Measurements from ENCODE around the gene ARID1A. TPM values are rescaled to one million over a fixed set of nuclear protein-coding genes. Genes with fewer than 3 reads are reported as not detected.

ARID1A gene
- total and polyA plus RNA-seq, 2 experiments from 2014 or later = 50.0 to 104 TPM

DNA sequence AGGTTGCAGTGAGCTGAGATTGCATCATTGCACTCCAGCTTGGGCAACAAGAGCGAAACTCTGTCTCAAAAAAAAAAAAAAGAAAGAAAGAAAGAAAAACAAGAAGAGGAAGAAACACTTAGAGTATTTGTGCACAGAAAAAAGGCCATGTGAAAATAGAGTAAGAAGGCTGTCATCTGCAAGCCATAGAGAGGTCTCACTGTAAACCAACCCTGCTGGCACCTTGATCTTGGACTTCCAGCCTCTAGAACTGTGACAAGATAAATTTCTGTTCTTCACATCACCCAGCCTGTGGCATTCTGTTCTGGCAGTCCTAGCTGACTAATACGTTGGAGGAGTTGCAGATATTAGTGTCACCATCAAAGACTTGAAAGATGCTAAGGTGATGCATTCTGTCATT is 118.6 kb downstream of the ARID1A start:
- no peak for DNase-seq (ENCODE audit: low spot score)
- Histone ChIP-seq H3K27ac (ENCODE audit: low read depth) (no peak overlapping the region), H2AFZ (no peak overlapping the region), H3F3A (replicated peaks; ENCODE audit: low read depth) (no peaks in the 10 kb centered on the region), H3K4me2 (no peak overlapping the region), H3K4me3 (no peak overlapping the region), H3K9me2 (ENCODE audit: insufficient read depth) (no peaks in the 10 kb centered on the region), H3K4me1 (ENCODE audit: insufficient read depth) (no peaks in the 10 kb centered on the region), H4K20me1 (replicated peaks; ENCODE audit: insufficient read depth) (no peaks in the 10 kb centered on the region), H3K36me3 (ENCODE audit: insufficient read depth) (no peaks in the 10 kb centered on the region), H3K27me3 (ENCODE audit: insufficient read depth) (no peaks in the 10 kb centered on the region), H3K79me2 (replicated peaks; ENCODE audit: insufficient read depth) (no peaks in the 10 kb centered on the region)
- no peak overlapping the region for H3K4me3 Mint-ChIP-seq
- peaks cover 16% of the 10 kb centered on the region for H3K9me3 Mint-ChIP-seq
- TF ChIP-seq ZNF331 (CRISPR knock-in tag; IDR thresholded peaks at IDR 0.05; ENCODE audit: low read depth) = no peak
- TF ChIP-seq POLR2AphosphoS5 (IDR thresholded peaks at IDR 0.05; ENCODE audit: low read depth) = no peak
- TF ChIP-seq EZH2 (IDR thresholded peaks at IDR 0.05; ENCODE audit: low read depth, unreplicated experiment) = no peak
- TF ChIP-seq, protein P1, sequence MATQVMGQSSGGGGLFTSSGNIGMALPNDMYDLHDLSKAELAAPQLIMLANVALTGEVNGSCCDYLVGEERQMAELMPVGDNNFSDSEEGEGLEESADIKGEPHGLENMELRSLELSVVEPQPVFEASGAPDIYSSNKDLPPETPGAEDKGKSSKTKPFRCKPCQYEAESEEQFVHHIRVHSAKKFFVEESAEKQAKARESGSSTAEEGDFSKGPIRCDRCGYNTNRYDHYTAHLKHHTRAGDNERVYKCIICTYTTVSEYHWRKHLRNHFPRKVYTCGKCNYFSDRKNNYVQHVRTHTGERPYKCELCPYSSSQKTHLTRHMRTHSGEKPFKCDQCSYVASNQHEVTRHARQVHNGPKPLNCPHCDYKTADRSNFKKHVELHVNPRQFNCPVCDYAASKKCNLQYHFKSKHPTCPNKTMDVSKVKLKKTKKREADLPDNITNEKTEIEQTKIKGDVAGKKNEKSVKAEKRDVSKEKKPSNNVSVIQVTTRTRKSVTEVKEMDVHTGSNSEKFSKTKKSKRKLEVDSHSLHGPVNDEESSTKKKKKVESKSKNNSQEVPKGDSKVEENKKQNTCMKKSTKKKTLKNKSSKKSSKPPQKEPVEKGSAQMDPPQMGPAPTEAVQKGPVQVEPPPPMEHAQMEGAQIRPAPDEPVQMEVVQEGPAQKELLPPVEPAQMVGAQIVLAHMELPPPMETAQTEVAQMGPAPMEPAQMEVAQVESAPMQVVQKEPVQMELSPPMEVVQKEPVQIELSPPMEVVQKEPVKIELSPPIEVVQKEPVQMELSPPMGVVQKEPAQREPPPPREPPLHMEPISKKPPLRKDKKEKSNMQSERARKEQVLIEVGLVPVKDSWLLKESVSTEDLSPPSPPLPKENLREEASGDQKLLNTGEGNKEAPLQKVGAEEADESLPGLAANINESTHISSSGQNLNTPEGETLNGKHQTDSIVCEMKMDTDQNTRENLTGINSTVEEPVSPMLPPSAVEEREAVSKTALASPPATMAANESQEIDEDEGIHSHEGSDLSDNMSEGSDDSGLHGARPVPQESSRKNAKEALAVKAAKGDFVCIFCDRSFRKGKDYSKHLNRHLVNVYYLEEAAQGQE (IDR thresholded peaks at IDR 0.05; ENCODE audit: unreplicated experiment) = no peak
- TF ChIP-seq CREB1 (CRISPR knock-in tag; IDR thresholded peaks at IDR 0.05; ENCODE audit: low read depth) = no peak
- TF ChIP-seq, protein P2, sequence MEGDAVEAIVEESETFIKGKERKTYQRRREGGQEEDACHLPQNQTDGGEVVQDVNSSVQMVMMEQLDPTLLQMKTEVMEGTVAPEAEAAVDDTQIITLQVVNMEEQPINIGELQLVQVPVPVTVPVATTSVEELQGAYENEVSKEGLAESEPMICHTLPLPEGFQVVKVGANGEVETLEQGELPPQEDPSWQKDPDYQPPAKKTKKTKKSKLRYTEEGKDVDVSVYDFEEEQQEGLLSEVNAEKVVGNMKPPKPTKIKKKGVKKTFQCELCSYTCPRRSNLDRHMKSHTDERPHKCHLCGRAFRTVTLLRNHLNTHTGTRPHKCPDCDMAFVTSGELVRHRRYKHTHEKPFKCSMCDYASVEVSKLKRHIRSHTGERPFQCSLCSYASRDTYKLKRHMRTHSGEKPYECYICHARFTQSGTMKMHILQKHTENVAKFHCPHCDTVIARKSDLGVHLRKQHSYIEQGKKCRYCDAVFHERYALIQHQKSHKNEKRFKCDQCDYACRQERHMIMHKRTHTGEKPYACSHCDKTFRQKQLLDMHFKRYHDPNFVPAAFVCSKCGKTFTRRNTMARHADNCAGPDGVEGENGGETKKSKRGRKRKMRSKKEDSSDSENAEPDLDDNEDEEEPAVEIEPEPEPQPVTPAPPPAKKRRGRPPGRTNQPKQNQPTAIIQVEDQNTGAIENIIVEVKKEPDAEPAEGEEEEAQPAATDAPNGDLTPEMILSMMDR (conservative IDR thresholded peaks at IDR 0.05; ENCODE audit: low read depth in 2 of 2) = no peak
- TF ChIP-seq, protein P3, sequence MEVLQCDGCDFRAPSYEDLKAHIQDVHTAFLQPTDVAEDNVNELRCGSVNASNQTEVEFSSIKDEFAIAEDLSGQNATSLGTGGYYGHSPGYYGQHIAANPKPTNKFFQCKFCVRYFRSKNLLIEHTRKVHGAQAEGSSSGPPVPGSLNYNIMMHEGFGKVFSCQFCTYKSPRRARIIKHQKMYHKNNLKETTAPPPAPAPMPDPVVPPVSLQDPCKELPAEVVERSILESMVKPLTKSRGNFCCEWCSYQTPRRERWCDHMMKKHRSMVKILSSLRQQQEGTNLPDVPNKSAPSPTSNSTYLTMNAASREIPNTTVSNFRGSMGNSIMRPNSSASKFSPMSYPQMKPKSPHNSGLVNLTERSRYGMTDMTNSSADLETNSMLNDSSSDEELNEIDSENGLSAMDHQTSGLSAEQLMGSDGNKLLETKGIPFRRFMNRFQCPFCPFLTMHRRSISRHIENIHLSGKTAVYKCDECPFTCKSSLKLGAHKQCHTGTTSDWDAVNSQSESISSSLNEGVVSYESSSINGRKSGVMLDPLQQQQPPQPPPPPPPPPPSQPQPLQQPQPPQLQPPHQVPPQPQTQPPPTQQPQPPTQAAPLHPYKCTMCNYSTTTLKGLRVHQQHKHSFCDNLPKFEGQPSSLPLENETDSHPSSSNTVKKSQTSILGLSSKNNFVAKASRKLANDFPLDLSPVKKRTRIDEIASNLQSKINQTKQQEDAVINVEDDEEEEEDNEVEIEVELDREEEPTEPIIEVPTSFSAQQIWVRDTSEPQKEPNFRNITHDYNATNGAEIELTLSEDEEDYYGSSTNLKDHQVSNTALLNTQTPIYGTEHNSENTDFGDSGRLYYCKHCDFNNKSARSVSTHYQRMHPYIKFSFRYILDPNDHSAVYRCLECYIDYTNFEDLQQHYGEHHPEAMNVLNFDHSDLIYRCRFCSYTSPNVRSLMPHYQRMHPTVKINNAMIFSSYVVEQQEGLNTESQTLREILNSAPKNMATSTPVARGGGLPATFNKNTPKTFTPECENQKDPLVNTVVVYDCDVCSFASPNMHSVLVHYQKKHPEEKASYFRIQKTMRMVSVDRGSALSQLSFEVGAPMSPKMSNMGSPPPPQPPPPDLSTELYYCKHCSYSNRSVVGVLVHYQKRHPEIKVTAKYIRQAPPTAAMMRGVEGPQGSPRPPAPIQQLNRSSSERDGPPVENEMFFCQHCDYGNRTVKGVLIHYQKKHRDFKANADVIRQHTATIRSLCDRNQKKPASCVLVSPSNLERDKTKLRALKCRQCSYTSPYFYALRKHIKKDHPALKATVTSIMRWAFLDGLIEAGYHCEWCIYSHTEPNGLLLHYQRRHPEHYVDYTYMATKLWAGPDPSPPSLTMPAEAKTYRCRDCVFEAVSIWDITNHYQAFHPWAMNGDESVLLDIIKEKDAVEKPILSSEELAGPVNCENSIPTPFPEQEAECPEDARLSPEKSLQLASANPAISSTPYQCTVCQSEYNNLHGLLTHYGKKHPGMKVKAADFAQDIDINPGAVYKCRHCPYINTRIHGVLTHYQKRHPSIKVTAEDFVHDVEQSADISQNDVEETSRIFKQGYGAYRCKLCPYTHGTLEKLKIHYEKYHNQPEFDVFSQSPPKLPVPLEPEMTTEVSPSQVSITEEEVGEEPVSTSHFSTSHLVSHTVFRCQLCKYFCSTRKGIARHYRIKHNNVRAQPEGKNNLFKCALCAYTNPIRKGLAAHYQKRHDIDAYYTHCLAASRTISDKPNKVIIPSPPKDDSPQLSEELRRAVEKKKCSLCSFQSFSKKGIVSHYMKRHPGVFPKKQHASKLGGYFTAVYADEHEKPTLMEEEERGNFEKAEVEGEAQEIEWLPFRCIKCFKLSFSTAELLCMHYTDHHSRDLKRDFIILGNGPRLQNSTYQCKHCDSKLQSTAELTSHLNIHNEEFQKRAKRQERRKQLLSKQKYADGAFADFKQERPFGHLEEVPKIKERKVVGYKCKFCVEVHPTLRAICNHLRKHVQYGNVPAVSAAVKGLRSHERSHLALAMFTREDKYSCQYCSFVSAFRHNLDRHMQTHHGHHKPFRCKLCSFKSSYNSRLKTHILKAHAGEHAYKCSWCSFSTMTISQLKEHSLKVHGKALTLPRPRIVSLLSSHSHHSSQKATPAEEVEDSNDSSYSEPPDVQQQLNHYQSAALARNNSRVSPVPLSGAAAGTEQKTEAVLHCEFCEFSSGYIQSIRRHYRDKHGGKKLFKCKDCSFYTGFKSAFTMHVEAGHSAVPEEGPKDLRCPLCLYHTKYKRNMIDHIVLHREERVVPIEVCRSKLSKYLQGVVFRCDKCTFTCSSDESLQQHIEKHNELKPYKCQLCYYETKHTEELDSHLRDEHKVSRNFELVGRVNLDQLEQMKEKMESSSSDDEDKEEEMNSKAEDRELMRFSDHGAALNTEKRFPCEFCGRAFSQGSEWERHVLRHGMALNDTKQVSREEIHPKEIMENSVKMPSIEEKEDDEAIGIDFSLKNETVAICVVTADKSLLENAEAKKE (CRISPR knock-in tag; IDR thresholded peaks at IDR 0.05) = no peak
- no peak for TF ChIP-seq STAT1 (IDR thresholded peaks at IDR 0.05; ENCODE audit: unreplicated experiment)
- no peak for TF ChIP-seq EZH2phosphoT487 (IDR thresholded peaks at IDR 0.05; ENCODE audit: unreplicated experiment)
- TF ChIP-seq NANOG (IDR thresholded peaks at IDR 0.05; ENCODE audit: borderline replicate concordance) = no peak
- TF ChIP-seq JUNB (IDR thresholded peaks at IDR 0.05; ENCODE audit: unreplicated experiment) = no peak
- TF ChIP-seq ZNF114 (CRISPR knock-in tag; IDR thresholded peaks at IDR 0.05) = no peak
- TF ChIP-seq, protein P4, sequence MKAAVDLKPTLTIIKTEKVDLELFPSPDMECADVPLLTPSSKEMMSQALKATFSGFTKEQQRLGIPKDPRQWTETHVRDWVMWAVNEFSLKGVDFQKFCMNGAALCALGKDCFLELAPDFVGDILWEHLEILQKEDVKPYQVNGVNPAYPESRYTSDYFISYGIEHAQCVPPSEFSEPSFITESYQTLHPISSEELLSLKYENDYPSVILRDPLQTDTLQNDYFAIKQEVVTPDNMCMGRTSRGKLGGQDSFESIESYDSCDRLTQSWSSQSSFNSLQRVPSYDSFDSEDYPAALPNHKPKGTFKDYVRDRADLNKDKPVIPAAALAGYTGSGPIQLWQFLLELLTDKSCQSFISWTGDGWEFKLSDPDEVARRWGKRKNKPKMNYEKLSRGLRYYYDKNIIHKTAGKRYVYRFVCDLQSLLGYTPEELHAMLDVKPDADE (IDR thresholded peaks at IDR 0.05) = no peak
- H3K27me3 Mint-ChIP-seq (ENCODE audit: insufficient read depth, low read depth, poor library complexity) = peaks cover 4% of the 10 kb centered on the region
- peaks cover 10% of the 10 kb centered on the region for H3K36me3 Mint-ChIP-seq (ENCODE audit: low read depth)
- no peak overlapping the region for H3K27ac Mint-ChIP-seq
- ATAC-seq = no peak
- no peaks in the 10 kb centered on the region for H3K4me1 Mint-ChIP-seq

Data from GM23338 (cell line).